Inferior parietal cortex (tissue), 1 donor: ENCODE measurements around the gene ATP10A.

Source experiments
- DNase-seq: peaks from one replicate; pipeline ENCODE4 v3.0.0-alpha.2; 2016; ENCODE audit errors: extremely low spot score

The ATP10A gene

DNA sequence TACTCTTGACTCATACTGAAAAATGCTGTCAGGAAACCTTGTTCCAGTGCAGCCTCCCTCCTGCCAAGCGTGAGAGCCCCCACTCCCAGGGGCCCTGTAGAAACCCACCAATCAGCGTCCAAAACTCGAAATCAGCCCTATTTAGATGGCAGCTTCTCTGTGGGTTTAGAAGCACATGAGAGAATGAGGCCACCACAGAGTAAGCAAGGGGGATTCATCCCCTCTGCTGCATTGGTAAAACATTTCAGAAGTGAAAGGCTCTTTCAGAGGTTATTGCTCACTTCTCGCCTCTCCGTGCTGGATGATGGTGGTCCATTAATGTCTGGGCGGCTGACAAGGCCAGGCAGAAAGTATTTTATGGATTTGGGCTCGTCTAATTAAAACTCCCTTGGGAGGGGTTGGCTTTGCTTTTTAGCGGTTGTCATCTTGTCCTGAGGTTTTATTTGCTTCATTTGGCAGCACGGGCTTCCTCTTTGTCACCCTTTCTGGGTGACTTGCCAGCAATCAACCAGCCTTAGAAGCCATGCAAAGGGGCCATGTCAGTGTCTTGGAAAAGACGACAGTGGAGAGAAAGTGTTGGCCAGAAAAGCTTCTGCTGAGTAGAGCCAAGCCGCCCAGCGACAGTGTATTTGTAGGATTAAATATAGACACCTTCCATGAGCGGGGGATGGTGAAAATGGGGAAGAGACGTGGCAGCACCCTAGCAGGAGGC is 145.5 kb downstream of the ATP10A start:
- no peak for DNase-seq

DNA sequence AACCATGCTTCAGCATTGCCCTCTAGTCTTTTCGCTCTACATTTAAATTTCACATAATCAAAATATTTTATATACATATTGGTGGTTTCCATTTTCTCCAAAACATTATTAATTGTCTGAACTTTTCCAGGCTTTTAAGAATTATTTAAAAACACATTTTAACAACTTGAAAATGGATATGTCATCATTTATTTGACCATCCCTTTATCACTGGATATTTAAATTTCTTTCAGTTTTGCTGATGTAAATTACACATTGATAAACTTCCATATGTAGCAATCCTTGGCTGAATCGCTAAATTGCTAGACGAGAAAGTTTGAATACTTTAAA is 146.0 kb downstream of the ATP10A start:
- no peak for DNase-seq

DNA sequence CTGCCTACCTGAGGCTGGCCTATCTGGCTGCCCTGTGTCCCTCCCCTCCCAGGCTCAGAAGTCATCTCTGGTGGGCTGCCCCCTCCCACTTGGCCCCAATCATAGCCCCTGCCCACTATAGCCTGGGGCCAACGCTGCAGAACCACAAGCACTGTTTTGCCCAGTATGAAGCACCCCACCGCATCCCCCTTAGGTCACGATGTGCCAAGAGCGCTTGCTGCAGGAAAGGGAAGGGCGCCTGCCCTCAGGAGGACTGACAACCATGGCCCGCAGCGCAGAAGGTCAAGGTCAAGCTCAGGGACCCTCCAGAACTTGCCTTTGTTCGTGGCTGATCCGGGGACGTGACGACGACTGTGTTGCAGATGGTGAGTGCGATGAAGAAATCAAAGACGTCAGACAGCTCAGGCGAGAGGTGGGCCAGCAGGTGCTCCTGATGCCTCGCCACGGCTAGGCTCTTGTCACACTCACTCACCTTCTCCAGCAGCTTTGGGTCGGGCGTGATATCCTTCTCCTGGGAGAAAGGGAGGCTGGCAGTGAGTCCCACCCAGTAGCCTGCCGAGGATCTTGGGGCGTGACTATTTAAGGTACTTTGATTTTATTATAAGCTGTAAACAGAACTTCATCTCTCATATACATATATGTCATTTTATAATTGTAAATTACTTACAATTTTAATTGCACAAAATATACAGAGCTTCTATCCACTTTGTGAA is 146.6 kb downstream of the ATP10A start:
- DNase-seq: no peak

DNA sequence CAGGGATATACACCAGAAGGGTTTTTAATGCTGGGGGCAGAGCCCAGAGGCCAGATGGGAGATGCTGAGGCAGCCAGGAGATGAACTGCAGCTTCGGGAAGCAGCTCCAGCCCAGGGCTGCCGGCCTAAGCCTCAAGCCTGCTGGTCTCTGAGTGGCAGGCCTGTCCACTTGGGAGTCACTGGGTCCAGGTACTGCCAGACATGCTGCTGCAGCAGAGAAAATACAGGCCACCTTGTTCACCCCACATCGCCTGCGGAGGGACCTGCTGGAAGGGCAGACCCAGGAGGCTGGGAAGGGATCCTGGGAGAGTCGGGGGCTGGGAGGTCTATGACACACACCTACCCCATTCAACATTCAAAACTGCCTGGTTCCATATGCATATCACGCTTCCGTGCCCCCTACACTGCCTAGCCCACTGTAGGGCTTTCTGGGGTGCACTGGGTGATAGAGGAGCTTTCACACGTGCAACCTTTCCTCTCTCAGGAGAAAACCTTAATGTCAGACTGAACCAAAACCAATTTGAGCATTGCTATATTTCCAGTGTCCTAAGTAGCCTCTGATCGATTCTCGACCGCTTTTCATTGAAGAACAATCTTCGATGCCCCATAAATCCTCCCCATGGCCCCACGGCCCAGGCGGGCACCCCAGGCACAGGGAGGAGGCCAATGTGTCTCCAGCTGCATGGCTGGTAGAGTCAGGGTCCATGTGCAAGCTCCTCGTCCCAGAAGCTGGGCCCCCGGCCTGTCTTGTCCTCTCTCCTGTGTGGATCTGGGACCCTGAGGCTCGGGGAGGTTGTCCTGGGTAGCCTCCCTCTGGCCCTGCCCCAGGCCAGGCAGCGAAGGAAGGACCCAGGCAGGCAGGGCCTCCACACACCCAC is 147.4 kb downstream of the ATP10A start:
- DNase-seq: no peak

DNA sequence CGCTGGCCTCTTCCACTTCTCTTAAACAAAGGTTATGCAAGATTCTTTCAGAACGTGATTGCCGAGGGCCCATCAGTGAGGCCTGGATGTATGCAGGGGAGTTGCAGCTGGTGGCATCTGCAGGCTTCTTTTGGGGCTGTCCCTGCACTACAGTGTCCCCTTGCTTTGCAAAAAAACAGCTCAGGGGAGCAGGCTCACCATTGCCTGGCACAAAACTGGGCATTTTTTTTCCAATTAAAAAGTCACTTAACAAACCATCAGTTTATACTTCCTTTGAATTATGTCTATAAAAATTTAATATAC is 148.6 kb downstream of the ATP10A start:
- no peak for DNase-seq

DNA sequence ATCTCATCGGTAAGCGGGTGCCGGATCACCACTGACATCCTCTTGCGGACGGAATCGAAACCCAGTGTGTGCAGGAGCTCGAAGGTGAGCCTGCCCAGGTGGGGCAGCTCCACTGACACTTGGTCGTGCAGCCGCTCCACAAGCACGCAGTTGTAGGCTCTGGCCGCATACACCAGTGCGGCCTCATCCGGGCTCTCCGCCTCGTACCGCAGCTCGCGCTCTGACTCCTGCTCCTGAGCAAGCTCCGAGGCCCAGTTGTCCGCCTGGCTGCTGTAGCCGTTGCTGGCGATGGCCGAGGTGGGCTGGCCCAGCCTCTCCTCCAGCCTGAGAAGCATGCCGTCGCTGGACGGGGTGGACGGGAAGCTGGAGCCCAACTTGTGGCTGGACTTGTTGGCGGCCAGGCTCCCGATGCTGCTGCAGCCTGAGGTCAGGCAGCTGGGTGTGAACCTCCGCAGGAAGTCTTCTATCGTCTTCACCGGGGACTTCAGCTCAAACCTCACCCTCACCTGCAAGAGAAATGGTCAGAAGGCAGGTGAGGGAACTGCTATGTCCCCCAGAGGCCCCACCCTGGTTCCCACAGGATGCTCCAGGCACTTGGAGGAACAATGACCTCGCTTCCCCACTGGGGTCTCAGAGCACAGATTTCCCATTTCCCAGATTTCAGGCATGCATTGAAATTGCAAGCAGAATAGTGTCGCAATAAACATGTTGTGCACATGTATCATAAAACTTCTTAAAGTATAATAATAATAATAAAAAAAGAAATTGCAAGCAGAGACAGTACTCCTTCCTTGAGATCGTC is 149.2 kb downstream of the ATP10A start:
- DNase-seq: no peak

DNA sequence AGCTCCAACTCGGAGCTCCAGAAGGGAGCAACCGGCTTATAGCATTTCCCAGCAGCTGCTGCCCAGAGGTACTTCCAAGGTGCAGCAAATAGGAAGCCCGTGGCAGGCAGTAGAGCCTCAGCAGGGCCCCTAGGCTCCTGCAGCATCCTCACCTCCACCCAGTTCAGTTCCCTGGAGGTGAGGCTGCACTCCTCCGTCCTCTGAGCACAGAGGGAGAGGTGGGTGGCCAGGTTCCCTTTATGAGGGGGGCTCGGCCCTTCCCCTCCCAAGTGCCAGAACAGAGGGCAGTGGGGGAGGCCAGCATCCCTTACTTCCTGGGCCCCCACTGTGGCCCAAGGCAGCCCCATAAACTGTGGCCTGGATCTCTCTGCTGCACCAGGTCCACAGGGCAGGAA is 150.2 kb downstream of the ATP10A start:
- no peak for DNase-seq

DNA sequence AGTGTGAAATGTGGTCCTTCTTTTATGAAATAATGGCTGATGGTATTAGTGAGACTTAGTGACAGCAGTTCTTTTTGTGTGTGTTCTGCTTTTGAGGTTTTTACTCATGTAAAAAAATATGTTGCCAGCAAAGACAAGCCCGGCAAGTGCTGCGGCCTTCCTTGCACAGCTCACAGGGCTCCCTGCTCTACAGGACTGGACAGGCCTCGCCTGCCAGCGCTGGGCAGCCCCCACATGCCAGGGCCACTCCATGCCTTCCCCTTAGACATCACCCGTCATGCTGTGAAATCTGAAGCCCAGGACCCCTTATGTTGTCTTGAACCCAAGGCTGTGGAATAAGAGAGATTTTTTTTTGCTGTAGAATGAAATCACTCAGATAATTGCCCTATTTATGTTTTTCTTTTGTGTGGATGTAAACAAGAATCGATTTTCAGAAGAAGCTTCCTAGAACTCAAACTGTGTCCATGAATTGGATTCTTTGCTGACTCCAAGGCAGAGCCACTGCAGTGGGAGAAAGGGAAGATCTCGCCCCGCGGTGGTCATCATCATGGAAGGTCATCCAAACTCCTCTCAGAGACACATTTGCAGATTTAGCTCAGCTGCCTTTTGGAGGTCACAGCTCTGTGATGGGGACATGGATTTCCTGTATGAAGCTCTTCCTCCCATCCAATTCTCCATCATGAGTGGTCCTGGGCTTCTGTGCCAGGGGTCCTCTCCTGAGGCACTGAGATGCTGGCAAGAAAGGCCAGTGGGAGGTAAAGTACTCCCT is 150.8 kb downstream of the ATP10A start:
- no peak for DNase-seq

DNA sequence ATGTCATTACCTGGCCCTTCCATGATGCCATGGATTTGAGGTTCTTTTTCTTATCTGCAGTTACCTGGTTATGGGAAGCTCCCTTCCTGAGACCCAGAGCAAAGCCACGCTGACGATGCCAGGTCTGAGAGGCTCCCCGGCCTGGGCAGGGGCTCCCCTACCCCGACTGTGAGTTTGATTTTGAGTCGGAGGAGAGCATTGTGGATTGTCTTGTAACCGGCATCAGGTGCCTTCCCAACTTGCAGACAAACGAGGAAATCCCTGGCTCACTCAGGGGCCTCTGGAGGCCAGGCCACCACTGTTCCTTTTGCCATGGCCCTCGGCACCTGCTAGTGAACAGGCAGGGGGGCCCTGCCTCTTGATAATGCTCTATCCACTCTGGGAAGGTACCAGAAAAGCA is 151.4 kb downstream of the ATP10A start:
- DNase-seq: no peak

DNA sequence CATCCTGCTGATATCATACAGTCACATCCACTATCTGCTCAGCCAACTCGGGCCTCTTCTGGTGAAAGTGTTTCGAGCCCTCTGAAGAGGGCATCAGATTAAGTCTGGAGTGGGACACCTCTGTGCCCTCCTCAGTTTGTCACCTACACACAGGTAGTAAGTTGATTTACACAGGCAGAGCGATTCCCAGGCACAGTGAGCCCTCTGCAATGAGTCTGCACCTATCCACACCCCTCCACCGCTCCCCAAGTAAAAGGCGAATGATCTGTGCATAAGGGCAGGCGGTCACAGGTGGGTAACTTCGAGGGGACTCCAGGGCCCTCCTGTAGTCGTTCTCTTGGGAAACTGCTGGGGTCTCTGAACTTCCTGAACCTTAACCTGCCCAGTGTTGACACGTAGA is 152.0 kb downstream of the ATP10A start:
- no peak for DNase-seq

DNA sequence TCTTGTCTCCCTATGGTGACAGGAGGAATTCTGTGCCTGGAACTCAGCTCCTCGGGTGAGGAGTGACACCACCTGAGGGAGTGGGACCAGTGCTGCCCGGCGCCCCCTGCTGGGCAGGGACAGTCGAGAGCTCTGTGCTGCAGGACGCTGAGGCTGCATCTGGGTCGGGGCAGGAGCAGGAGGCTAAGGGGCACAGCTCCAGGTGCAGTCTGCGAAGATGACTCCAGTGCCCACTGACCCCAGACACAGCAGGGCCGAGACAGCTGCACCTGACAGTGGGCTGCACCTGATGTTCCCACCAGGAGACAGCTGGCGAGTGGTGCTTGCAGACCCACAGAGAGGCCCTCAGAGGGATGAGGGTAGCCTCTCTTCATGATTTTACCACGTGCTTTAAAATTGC is 152.9 kb downstream of the ATP10A start:
- no peak for DNase-seq

DNA sequence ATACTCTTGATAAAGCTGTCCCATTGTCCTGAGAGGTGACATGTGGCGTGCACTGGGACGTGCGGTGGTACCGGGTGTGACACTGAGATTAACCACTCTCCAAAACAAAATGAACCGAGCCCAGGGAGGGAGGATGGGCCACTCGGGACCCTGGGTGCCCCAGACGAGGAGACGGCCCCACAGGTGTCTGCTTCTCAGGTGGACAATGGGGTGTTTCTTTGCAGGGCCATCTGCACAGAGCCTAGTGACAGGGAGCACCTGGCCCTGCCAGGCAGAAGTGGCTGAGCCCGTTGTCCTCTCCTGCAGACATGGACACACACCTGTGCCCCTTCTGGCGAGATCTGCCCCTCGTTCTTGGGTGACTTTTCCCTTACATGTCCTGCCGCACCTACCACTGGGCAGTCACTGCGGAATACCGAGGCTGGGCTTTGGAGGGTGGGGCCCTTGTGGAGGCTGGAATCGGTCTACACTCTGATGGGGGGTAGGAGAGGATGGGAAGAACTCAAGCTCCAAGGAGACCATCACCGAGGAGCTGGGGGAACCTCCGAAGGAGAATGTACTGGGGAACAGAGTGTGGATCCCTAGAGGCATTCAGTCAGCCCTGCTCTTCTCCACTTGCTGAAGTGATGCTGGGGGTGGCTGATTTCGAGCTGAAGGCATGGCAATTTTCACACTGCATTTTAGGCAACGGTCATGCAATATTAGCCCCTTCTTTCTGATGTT is 153.5 kb downstream of the ATP10A start:
- DNase-seq: no peak

DNA sequence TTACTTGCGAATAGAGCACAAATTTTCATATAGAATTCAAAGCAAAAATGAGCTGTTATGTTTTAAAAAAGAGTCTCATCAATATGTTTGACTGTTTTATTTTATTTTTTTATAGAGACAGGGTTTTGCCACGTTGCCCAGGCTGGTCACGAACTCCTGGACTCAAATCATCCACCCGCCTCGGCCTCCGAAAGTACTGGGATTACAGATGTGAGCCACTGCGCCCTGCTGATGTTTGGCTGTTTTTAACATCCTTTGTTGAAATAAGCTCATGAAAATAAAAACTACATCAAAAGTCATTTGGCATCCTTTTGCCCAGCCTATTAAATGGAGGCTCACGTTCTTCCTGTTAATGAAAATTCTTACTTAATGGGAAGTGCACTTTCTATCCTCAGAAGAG is 154.7 kb downstream of the ATP10A start:
- no peak for DNase-seq

DNA sequence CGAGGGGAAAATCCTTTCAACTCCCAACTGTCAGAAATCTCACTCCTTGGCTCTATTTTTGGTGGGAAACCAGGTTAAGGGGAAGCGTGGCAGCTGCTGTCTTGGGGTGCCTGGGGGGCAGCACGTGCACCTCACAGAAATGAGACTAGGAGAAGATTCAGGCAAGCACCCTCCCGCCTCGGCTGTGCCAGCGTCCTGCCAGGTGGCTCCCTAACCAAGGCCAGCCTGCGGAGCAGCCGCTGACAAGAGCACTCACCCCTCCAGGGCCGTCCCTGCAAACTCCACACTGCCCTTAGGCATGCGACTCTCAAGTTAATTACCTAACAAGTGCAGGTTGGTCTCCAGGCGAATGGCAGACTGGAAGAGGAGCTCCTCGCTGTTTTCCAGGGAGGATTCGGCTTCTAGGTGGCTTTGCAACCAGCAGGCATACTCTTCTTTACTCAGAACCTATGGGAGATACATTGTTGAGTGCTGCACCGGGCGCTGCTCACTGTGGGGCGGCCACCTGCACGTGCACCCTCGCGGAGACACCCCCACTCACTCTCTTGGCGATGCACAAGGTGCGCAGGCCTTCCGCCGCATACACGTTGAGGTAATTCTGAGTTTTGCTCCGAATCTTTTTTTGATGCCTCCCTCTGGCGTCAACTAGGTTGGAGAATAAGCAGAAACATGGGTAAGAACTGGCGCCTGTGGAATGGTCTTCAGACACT is 155.3 kb downstream of the ATP10A start:
- no peak for DNase-seq

DNA sequence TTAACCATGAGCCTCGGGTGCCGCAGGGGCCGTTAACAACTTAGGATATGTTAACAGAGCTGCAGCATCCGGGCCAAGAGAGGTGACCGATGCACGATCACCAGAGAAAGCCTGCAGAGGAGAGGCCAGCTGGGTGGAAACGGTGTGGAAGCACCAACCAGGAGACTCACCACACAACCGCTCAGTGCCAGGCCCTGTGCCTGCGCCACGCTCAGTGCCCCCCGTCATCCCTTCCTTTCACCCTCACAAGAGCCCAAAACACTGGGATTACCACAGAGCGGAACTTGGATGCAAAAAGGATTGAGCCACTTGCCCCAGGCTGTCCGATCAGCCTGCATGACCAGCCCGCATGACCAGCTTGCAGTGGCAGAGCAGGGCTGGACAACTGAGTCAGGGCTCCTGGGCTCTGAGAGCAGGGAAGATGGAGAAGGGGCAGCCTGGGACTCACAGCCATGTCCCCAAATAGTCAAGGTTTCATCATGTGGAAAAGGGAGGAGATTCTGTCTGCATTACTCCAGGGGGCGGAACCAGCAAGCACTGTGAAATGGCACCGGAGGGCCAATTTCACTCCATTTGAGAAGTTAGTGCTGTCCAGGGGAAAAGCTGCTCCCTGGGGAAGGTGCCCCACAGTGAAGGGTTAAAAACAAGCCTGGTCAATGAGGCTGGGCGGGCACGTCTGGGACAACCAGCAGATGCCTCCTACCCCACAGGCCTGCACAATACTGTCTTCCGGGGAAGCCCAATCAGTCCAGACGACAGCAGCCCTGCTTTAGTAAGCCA is 156.8 kb downstream of the ATP10A start:
- DNase-seq: no peak

DNA sequence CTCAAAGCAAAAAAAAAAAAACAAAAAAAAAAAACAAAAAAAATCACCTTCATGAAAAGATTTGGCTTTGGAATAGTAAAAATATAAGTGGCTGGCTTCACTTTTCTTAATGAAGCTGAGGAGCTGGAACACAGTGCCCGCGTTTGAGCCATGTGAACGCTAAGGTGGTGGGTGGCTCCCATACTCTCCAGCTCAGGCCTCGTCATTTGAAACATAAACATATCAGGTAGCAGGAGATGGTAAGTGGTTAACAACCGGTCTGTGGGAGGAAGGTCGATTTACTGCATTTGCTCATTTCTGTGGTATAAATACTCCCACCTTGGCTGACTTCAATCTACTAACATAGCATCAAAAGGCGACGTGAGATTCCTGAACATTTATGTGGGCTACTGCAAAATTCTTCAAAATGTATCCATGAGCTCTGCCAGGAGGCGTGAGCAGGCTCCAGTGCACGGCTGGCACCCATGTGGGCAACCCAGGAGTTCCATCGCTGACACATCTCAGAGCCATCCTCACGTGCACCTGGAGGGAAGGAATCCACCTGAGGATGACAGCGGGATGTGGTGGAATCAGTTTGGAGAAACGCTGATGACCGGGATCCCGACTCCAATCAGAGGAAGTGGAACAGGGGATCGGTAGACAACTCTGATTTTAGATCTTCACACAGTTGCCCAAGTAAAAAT is 157.6 kb downstream of the ATP10A start:
- DNase-seq: no peak

DNA sequence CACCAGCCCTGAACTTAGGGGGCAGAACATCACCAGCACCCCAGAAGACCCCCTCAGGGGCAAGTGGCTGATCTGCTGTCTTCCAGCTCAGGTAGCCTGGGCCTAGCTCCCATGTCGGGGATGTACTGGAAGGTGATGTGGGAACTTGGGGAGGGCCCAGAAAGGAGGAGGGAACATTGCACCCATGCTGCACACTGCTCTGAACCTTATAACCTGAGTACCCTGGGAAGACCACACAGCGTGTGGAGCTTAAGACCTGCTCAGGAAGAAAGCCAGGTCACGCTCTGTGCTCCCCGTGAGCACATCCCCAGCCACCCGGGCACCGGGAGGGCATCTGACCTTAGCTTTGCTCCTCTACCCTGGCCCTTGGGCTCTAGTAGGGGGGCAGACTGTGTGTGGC is 159.4 kb downstream of the ATP10A start:
- no peak for DNase-seq

DNA sequence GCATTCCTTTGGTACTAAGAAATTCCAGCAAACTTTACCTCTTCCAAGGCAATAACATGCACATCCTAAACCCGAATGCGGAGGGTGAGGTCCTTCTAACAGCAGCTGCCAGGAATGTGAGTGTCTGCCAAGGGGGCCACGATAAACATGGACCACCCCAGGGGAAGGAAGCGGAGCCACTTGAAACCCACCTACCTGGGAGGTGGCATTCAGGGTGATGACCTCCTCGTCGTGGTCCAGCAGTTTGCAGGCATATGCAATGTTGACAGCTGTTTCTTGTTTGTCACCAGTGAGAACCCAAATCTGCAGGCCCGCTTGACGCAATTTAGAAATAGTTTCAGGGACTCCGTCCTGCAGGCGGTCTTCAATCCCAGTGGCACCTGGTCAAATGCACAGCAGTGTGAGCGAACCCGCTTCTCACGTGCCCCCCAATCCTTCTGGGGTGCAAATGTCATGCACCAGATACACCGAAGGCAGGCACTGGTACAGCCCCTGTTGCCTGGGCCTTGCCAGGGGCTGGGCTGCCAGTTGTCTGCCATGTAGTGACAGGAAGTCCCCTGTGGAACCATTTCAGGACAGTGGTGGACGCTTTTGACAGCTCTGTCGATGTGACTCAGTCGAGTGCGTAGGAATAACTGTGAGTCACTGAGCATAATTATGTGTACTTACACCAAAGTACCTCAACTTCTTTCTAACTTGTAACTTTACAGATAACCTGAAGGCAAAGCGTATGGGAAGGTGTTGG is 161.2 kb downstream of the ATP10A start:
- no peak for DNase-seq
